HCT116 (cell line): Measurements from ENCODE around the gene CLIP2. TPM values are rescaled to one million over a fixed set of nuclear protein-coding genes. Genes with fewer than 3 reads are reported as not detected.
A peak's percentile ranks its signal among the peaks of the same experiment; 100 is the strongest.

Experiments
- ATAC-seq: fragments of 200-7000 bp; cut with Tn5 transposase; 2 replicates; pipeline ENCODE4 v1.9.1; 2020; ENCODE audit warnings: mild to moderate bottlenecking, moderate library complexity
- BruUV-seq: library from RNA; stranded (reverse); fragments of 400-500 nt; replicated peaks from 2 replicates; lab custom pipeline; 2021; lab: Mats Ljungman, UMichigan
- CTCF ChIA-PET: fragments of 300-600 bp; sonication (Branson Sonifier 250); formaldehyde crosslinking; loops from one replicate; lab custom pipeline; 2021; ENCODE audit warnings: antibody characterized with exemption; lab: Charles Lee
- POLR2A ChIA-PET: fragments of 300-600, 350-600 bp; sonication (Branson Sonifier 250); formaldehyde crosslinking; loops from one replicate; lab custom pipeline; 2021; ENCODE audit warnings: antibody characterized with exemption; lab: Charles Lee
- RAD21 ChIA-PET, 2 experiments: fragments of 300-600 bp; sonication (Branson Sonifier 250); formaldehyde crosslinking; loops; one replicate each; lab custom pipeline; 2023; ENCODE audit warnings: low total read pairs in 2 of 2; ENCODE audit not compliant: uncharacterized antibody in 2 of 2, unreplicated experiment in 2 of 2, low non-redundant PET in 1 of 2; lab: Charles Lee
- DNase-seq: peaks from one replicate; pipeline ENCODE4 v3.0.0-alpha.2; 2010; ENCODE audit warnings: low read depth, low spot score
- H2AFZ ChIP-seq: fragments of 200-600 bp; shearing (Covaris generic), sonication (generic); 2 replicates; pipeline ENCODE4 v1.6.1; 2017; ENCODE audit warnings: low read depth, mixed run types, mixed read lengths, antibody characterized with exemption, low read length; ENCODE audit not compliant: poor library complexity, severe bottlenecking
- H3K27ac ChIP-seq: 2 replicates; pipeline ENCODE4 v1.5.1; 2012; ENCODE audit warnings: low read depth, low read length
- H3K27me3 ChIP-seq: fragments of 200-600 bp; sonication (generic); 2 replicates; pipeline ENCODE4 v1.6.1; 2016; ENCODE audit warnings: mixed run types, low read length, mixed read lengths; ENCODE audit not compliant: insufficient read depth
- H3K36me3 ChIP-seq, 2 experiments: fragments of 200-500 bp in 1 of 2; fragments of 200-600 bp in 1 of 2; sonication (Bioruptor generic) in 1 of 2; sonication (generic) in 1 of 2; 2 replicates each; pipeline versions ENCODE4 v1.5.1 to v1.6.1; 2014 to 2016; ENCODE audit warnings: low read length in 2 of 2, inconsistent platforms in 1 of 2, mixed read lengths in 1 of 2, mixed run types in 1 of 2; ENCODE audit not compliant: insufficient read depth in 2 of 2, control insufficient read depth in 1 of 2
- H3K4me1 ChIP-seq, 2 experiments: fragments of 200-600 bp in 1 of 2; sonication (generic) in 1 of 2; 2 replicates each; pipeline versions ENCODE4 v1.5.1 to v1.6.1; 2012 to 2017; ENCODE audit warnings: low read length in 2 of 2, inconsistent platforms in 1 of 2, mild to moderate bottlenecking in 1 of 2, mixed read lengths in 1 of 2, mixed run types in 1 of 2, moderate library complexity in 1 of 2; ENCODE audit not compliant: insufficient read depth in 2 of 2, control insufficient read depth in 1 of 2
- H3K4me2 ChIP-seq: fragments of 200-600 bp; sonication (generic); 2 replicates; pipeline ENCODE4 v1.6.1; 2017; ENCODE audit warnings: mixed run types, low read length, mixed read lengths
- H3K4me3 ChIP-seq, 2 experiments: fragments of 200-600 bp in 1 of 2; sonication (generic) in 1 of 2; replicated peaks in 1 of 2; 2 replicates each; pipeline ENCODE4 v1.5.1; 2011 to 2016; ENCODE audit warnings: low read length in 2 of 2, control low read depth in 1 of 2, low read depth in 1 of 2, mild to moderate bottlenecking in 1 of 2, mixed read lengths in 1 of 2, mixed run types in 1 of 2
- H3K79me2 ChIP-seq: fragments of 200-600 bp; sonication (generic); 2 replicates; pipeline ENCODE4 v1.6.1; 2017; ENCODE audit warnings: mild to moderate bottlenecking, mixed run types, low read length, moderate library complexity, mixed read lengths; ENCODE audit not compliant: insufficient read depth
- H3K9ac ChIP-seq: fragments of 200-600 bp; sonication (generic); 2 replicates; pipeline ENCODE4 v1.6.1; 2016; ENCODE audit warnings: low read length, mixed read lengths
- H3K9me2 ChIP-seq: fragments of 200-600 bp; sonication (generic), shearing (Covaris generic); 2 replicates; pipeline ENCODE4 v1.6.1; 2017; ENCODE audit warnings: mixed run types, mild to moderate bottlenecking, moderate library complexity; ENCODE audit not compliant: insufficient read depth
- H3K9me3 ChIP-seq, 2 experiments: fragments of 200-500 bp in 1 of 2; fragments of 200-600 bp in 1 of 2; sonication (Bioruptor generic) in 1 of 2; sonication (generic) in 1 of 2; 2 replicates each; pipeline ENCODE4 v1.6.1; 2014 to 2017; ENCODE audit warnings: low read length in 2 of 2, mixed read lengths in 2 of 2, inconsistent platforms in 1 of 2, low read depth in 1 of 2, mild to moderate bottlenecking in 1 of 2, mixed run types in 1 of 2, moderate library complexity in 1 of 2; ENCODE audit not compliant: control insufficient read depth in 1 of 2, insufficient read depth in 1 of 2
- H4K20me1 ChIP-seq: fragments of 200-600 bp; sonication (generic), shearing (Covaris generic); 2 replicates; pipeline ENCODE4 v1.6.1; 2017; ENCODE audit warnings: mixed run types, mild to moderate bottlenecking, moderate library complexity; ENCODE audit not compliant: insufficient read depth
- CBX3 ChIP-seq: IDR thresholded peaks from 2 replicates; pipeline ENCODE4 v1.6.1; 2012; ENCODE audit warnings: low read depth
- CEBPB ChIP-seq: IDR thresholded peaks from 2 replicates; pipeline ENCODE4 v1.6.1; 2012; ENCODE audit warnings: low read depth
- EGR1 ChIP-seq: IDR thresholded peaks from 2 replicates; pipeline ENCODE4 v1.6.1; 2012; ENCODE audit warnings: low read depth
- ELF1 ChIP-seq: IDR thresholded peaks from 2 replicates; pipeline ENCODE4 v1.6.1; 2012; ENCODE audit warnings: low read depth, borderline replicate concordance
- EZH2 ChIP-seq: fragments of 200-600 bp; sonication (generic); IDR thresholded peaks from 2 replicates; pipeline ENCODE4 v1.6.1; 2017; ENCODE audit warnings: antibody characterized with exemption, mixed run types
- JUND ChIP-seq: IDR thresholded peaks from 2 replicates; pipeline ENCODE4 v1.6.1; 2012
- MAX ChIP-seq: IDR thresholded peaks from 2 replicates; pipeline ENCODE4 v1.6.1; 2012
- POLR2AphosphoS5 ChIP-seq: IDR thresholded peaks from 2 replicates; pipeline ENCODE4 v1.6.1; 2011; ENCODE audit warnings: mild to moderate bottlenecking, low read depth, low read length, moderate library complexity
- REST ChIP-seq: IDR thresholded peaks from 2 replicates; pipeline ENCODE4 v1.6.1; 2012; ENCODE audit warnings: low read depth
- SIN3A ChIP-seq: IDR thresholded peaks from 2 replicates; pipeline ENCODE4 v1.6.1; 2012; ENCODE audit warnings: low read depth
- SP1 ChIP-seq: IDR thresholded peaks from 2 replicates; pipeline ENCODE4 v1.6.1; 2012; ENCODE audit warnings: low read depth
- ZBTB33 ChIP-seq: IDR thresholded peaks from 2 replicates; pipeline ENCODE4 v1.6.1; 2011; ENCODE audit warnings: mild to moderate bottlenecking, low read length, moderate library complexity; ENCODE audit not compliant: insufficient replicate concordance; ENCODE audit errors: extremely low read depth
- intact Hi-C: fragments of 100-400 bp; cut with micrococcal nuclease; formaldehyde crosslinking; loops from 2 replicates; pipeline ENCODE4 v1.10.0; 2022
- total RNA-seq: library from RNA; stranded (reverse); gene quantifications from one replicate; pipeline ENCODE4 v1.2.1, GENCODE V29; 2021; ENCODE audit not compliant: unreplicated experiment

Gene CLIP2
- total RNA-seq, 1 experiment from 2014 or later: 40.1 TPM

- no TSS peak for BruUV-seq
- no peak overlapping the region for H3K27ac ChIP-seq
- ChIA-PET RAD21 (no interaction called here), POLR2A (no interaction called here), CTCF (no interaction called here)
- peaks cover 15 to 33% of the 10 kb centered on the region in 2 experiments for H3K4me1 ChIP-seq
- no peak overlapping the region for H2AFZ ChIP-seq
- H3K9me3 ChIP-seq: no peaks in the 10 kb centered on the region
- H3K4me3 ChIP-seq: no peak overlapping the region
- intact Hi-C loops: no loop called here
- DNase-seq (no peak), ATAC-seq (peak; percentile 67)
- peak overlapping the region; percentile 52 for H3K4me2 ChIP-seq
- H3K36me3 ChIP-seq: peaks cover 0 to 4% of the 10 kb centered on the region in 2 experiments; a peak in 1 of 4 replicates
- H3K9ac ChIP-seq: no peak overlapping the region
- no peaks in the 10 kb centered on the region for H3K9me2 ChIP-seq
- TF ChIP-seq ZBTB33: no peak
- no peak for TF ChIP-seq CEBPB
- no peak for TF ChIP-seq EGR1
- no peak for TF ChIP-seq EZH2
- TF ChIP-seq CBX3: no peak
- TF ChIP-seq ELF1: no peak
- TF ChIP-seq SP1: no peak
- TF ChIP-seq REST: no peak
- no peak for TF ChIP-seq POLR2AphosphoS5
- no peak for TF ChIP-seq JUND
- TF ChIP-seq MAX: no peak
- no peak for TF ChIP-seq SIN3A
- H3K27me3 ChIP-seq: no peaks in the 10 kb centered on the region
- H4K20me1 ChIP-seq: no peaks in the 10 kb centered on the region
- H3K79me2 ChIP-seq: no peaks in the 10 kb centered on the region; the same call in 1 of the 2 replicates
Measured at GRCh38 chr7:74344132-74344496, 54.9 kb downstream of the CLIP2 start.
